Lung (tissue), 16 donors: Measurements from ENCODE around the gene MUC15. TPM values are rescaled to one million over a fixed set of nuclear protein-coding genes. Genes with fewer than 3 reads are reported as not detected.
A peak's percentile ranks its signal among the peaks of the same experiment; 100 is the strongest.

Experiments used
- ATAC-seq: fragments of 200-7000 bp; cut with Tn5 transposase; one replicate; pipeline ENCODE4 v1.9.1; 2020; ENCODE audit warnings: moderate number of reproducible peaks; ENCODE audit not compliant: insufficient read depth, low FRiP score
- DNase-seq, 3 donors: peaks; one replicate each; pipeline ENCODE4 v3.0.0-alpha.2; 2013 to 2017
- H3K27ac ChIP-seq, 2 donors: one replicate each; pipeline ENCODE4 v1.5.1; 2013; ENCODE audit warnings: mild to moderate bottlenecking in 2 of 2, moderate library complexity in 2 of 2, control low read depth in 1 of 2, inconsistent platforms in 1 of 2, low read depth in 1 of 2, low read length in 1 of 2
- H3K27me3 ChIP-seq, 3 donors: one replicate each; pipeline ENCODE4 v1.5.1; 2013; ENCODE audit warnings: low read length in 2 of 3; ENCODE audit not compliant: control insufficient read depth in 3 of 3, insufficient read depth in 3 of 3
- H3K36me3 ChIP-seq, 4 donors: one replicate each; pipeline ENCODE4 v1.5.1; 2013; ENCODE audit warnings: low read length in 4 of 4, mild to moderate bottlenecking in 1 of 4, moderate library complexity in 1 of 4; ENCODE audit not compliant: control insufficient read depth in 4 of 4, insufficient read depth in 4 of 4
- H3K4me1 ChIP-seq, 5 donors: one replicate each; pipeline ENCODE4 v1.5.1; 2013; ENCODE audit warnings: low read length in 5 of 5, mild to moderate bottlenecking in 2 of 5, moderate library complexity in 1 of 5; ENCODE audit not compliant: control insufficient read depth in 5 of 5, insufficient read depth in 5 of 5
- H3K4me3 ChIP-seq: one replicate; pipeline ENCODE4 v1.5.1; 2013; ENCODE audit warnings: mild to moderate bottlenecking, control low read depth, moderate library complexity
- H3K9ac ChIP-seq, 2 donors: one replicate each; pipeline ENCODE4 v1.5.1; 2013; ENCODE audit warnings: low read length in 2 of 2, control low read depth in 1 of 2; ENCODE audit not compliant: insufficient read depth in 1 of 2
- H3K9me3 ChIP-seq, 4 donors: one replicate each; pipeline ENCODE4 v1.5.1; 2013; ENCODE audit warnings: low read length in 3 of 4, mild to moderate bottlenecking in 1 of 4, moderate library complexity in 1 of 4; ENCODE audit not compliant: control insufficient read depth in 4 of 4, insufficient read depth in 3 of 4
- CTCF ChIP-seq: IDR thresholded peaks from 2 replicates; pipeline ENCODE4 v1.5.1; 2012; ENCODE audit warnings: mild to moderate bottlenecking; ENCODE audit errors: control extremely low read depth, extremely low read depth
- WGBS, 2 donors: extraction: QIAGEN DNeasy Blood & Tissue Kit; methylation state at CpG; one replicate each; pipeline ENCODE4 v1.1.7; 2013; 5-methylcytosine and 5-hydroxymethylcytosine counted together
- long read RNA-seq, 5 donors: transcript quantifications; one replicate each; lab custom pipeline, GENCODE V29; 2026
- polyA plus RNA-seq, 2 donors: library from polyadenylated mRNA; stranded (reverse); fragments of 200-250 nt; gene quantifications; one replicate each; pipeline ENCODE4 v1.2.1, GENCODE V29; 2013
- total RNA-seq, 2 donors: library from RNA; depleted of rRNA in 1 of 2; stranded (reverse); fragments of >200 nt in 1 of 2; gene quantifications; one replicate each; pipeline ENCODE4 v1.2.1, GENCODE V29; 2014 to 2021
- donor health status: control.
- donor health status: control.
- donor health status: Bipolar disorder and iron deficiency.
- donor health status: healthy.
- donor health status: DM: yes; HTN: yes; CAD: no.

MUC15 gene, protein sequence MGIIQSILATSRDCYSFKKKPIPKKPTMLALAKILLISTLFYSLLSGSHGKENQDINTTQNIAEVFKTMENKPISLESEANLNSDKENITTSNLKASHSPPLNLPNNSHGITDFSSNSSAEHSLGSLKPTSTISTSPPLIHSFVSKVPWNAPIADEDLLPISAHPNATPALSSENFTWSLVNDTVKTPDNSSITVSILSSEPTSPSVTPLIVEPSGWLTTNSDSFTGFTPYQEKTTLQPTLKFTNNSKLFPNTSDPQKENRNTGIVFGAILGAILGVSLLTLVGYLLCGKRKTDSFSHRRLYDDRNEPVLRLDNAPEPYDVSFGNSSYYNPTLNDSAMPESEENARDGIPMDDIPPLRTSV
- total RNA-seq (10 to 100 TPM; 10.5 to 12.1 TPM), polyA plus RNA-seq (1 to 10 TPM; 4.6 to 6.4 TPM)
- long read RNA-seq, donor 1, result 0 reads
- long read RNA-seq, donor 2, result 0 reads
- long read RNA-seq, donor 3, result 0 reads
- long read RNA-seq, donor 4, result 0 reads
- long read RNA-seq, donor 5, partial matches to known transcripts, result 0 of 1 reads
- long read RNA-seq, donor 5, other reads (novel, unspliced or antisense), result 0 of 1 reads

- H3K27ac ChIP-seq, result peak within 1 kb of the TSS in 1 of 2 donors; percentile 64
These were observed at the start of gene MUC15 for GRCh38 chr11:26571861-26572654. TSS of gene MUC15 (minus strand) at chr11:26572263. CDS start at chr11:26567094, 5,169 bp downstream.

GRCh38 chr11:26621132-26621531, 49.1 kb upstream of the MUC15 start:
- ATAC-seq, result peak; percentile 71
- H3K27me3 ChIP-seq, result no peaks in the 10 kb centered on the region

More at GRCh38 chr11:26571861-26572654, at the start of gene MUC15:
- 60 to 77% methylated on average over 12 of the region's 12 CpGs for WGBS, 2 donors
- Histone ChIP-seq H3K36me3 (no peaks in the 10 kb centered on the region), H3K9ac (no peak within 1 kb of the TSS), H3K9me3 (no peaks in the 10 kb centered on the region), H3K4me1 (peaks cover 0 to 8% (median 0%) of the 10 kb centered on the region in 5 donors), H3K27me3 (no peaks in the 10 kb centered on the region), H3K4me3 (no peak within 1 kb of the TSS)
- no peak for DNase-seq
- TF ChIP-seq CTCF, result no peak
- ATAC-seq, result peak; percentile 30

DNA sequence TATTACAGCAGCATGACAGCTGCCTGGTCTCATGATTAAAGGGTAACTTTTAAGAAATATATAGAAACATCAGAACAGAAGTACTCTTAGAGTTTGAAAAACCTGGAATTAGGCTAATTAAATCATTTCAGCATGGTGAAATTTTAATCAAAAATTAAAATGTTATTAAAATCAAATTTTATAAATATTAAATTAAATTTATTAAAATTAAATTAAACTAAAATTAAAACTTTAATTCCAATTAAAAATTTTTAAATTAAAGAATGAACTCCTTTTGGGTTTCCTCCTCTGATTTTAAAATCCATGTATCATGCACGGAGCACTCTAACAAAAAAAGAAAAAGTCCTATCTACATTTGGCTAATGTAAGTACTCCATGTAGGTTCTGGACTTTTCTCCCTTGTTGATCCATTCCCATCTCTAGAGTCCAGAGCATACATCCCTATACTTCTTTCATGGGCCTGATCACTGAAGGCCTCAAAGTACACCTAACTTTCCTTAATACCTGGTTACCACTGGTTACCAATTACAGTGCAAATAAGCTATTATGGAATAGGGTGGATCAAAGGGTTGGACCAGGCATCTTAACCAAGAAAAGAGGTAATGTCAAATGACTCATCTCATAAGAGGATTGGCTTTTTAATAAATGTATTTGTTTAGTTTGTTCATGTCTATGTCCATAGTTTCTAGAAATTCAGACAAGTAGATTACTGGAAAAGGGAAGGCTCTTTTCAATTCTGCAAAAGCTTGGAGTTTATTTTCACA, 48.4 kb upstream of the MUC15 start:
- Histone ChIP-seq H3K9ac (no peak overlapping the region), H3K36me3 (no peaks in the 10 kb centered on the region), H3K27ac (no peak overlapping the region), H3K4me3 (no peak overlapping the region), H3K4me1 (no peaks in the 10 kb centered on the region), H3K9me3 (no peaks in the 10 kb centered on the region), H3K27me3 (no peaks in the 10 kb centered on the region)
- DNase-seq (no peak), ATAC-seq (no peak)
- WGBS, 2 donors, result 90 to 97% methylated on average over 1 of the region's 1 CpG
- TF ChIP-seq CTCF, result no peak

More at GRCh38 chr11:26621132-26621531, 49.1 kb upstream of the MUC15 start:
- Histone ChIP-seq H3K36me3 (no peaks in the 10 kb centered on the region), H3K4me3 (no peak overlapping the region), H3K27ac (no peak overlapping the region), H3K9me3 (no peaks in the 10 kb centered on the region), H3K9ac (no peak overlapping the region), H3K4me1 (no peaks in the 10 kb centered on the region)
- DNase-seq, result no peak
- TF ChIP-seq CTCF, result no peak
